DMS53 treated with DMSO at 0.1 percent for 48 hours (cell line): Measurements from ENCODE around the gene ZNF519.
"Not testable (repeated sequence)": the region's sequence is repeated elsewhere in the genome, so short reads cannot be mapped to it uniquely, and the experiment has no call there.

Experiments used
- DNase-seq: peaks from one replicate; lab custom pipeline; 2025; ENCODE audit not compliant: unreplicated experiment; lab: John Stamatoyannopoulos, UW

The ZNF519 gene

GRCh38 chr18:14147935-14148865 lies 16.0 kb upstream of the ZNF519 start:
- DNase-seq: not testable (repeated sequence)

- not testable (repeated sequence) for DNase-seq
These were observed 14.5 kb upstream of the ZNF519 start for GRCh38 chr18:14146771-14147170.

DNA sequence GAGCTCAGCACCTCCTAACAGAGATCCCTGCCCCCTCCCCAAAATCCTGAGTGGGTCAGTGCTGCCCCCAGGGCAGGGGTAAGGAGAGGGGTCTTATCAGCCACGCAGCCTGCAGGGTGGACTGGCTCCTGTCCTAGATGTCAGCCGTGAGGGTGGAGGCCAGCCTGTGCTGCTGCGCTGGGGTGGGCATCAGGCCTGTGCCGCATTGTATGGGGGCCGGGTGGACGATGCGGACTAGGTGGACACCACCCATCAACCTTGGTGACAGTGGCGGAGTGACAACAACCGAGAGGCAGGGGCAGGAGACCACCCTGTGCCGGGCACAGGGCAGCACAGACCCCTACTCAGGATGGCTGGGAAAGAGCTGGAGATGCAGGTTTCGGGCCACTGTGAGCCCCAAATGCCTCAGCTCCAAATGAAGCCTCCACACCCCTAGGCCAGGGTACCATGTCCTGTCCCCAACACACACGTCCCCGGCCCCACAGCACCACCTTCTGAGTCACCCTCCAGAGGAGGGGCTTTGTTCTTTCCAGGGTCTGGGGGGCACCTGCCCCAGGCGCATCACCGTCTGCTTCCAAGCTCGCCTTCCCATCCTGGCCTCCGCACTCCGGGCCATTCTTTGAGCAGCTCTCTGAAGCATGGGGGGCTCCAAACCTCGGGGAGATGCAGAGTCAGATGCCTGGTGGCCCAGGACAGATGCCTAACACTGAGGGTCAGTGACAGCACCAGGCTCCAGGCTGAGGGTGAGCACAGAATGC lies 13.5 kb upstream of the ZNF519 start:
- not testable (repeated sequence) for DNase-seq

DNA sequence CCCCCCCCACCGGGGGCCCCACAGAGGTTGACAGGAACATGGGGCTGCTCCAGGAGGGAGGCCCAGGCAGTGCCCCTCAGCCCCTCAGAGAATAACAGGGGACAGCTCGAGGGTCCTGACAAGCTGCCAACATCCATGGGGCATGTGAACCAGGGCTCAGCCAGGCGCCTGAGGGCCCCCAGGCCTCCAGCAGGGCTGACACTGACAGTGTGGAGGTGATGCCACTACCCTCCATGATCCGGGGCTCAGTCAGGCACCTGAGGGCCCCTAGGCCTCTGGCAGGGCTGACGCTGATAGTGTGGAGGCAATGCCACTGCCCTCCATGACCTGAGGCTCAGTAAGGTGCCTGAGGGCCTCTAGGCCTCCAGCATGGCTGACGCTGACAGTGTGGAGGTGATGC lies 12.8 kb upstream of the ZNF519 start:
- not testable (repeated sequence) for DNase-seq

GRCh38 chr18:14144628-14144895 lies 12.3 kb upstream of the ZNF519 start:
- no peak for DNase-seq

DNA sequence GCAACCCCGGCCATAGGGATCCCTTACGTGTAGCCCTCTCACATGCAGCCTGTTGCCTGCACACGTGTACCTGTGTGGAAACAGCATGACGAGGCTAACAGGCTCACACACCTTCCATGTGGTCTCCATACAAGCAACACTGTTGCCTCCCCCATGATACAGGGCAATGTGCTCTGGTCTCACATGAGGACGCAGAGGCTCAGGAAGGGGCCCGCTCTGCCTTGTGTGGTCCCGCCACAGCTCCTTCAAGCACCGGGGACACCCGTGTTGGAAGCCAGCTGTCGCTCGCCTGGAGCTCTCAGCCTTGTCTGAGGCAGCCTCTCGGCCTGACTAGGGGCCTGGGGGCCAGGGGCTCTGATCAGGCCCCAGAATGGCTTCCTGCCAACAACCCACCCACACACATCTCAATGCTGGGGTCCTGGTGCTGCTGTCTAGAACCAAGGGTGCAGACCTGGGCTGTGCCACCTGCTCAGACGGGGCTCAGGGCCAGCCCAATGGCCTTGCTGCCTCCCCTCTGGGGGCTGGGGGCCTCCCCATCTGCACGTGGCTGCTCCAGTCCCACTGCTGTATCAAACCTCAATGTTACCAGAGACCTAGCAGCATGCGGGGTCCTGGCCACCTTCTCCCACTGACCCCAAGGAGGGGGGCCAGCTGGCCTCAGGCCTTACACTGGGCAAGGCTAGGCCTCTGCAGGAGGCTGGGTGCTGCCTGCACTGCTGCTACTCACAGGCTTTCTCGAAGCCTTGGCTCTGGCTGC lies 11.8 kb upstream of the ZNF519 start:
- not testable (repeated sequence) for DNase-seq

- not testable (repeated sequence) for DNase-seq
These were observed 11.2 kb upstream of the ZNF519 start for GRCh38 chr18:14143396-14143795.

DNA sequence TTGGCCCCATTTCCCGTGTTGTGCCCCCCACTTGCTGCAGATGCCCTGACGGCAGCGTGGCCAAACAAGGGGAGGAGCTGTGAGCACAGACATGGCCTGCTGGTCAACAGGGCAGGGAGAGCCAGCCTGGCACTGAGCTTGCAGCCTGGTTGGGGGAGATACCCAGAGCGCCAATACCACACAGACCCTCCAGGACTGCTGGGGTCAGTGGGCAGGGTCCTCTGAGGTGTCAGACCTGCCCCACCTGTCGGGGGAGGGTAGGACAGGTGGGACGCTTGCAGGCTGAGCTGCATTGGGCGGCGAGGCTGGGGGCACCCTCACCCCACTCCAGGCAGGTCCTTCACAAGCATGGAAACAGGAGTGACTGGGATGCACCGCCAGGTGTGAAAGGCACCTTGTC lies 9.9 kb upstream of the ZNF519 start:
- DNase-seq: not testable (repeated sequence)

DNA sequence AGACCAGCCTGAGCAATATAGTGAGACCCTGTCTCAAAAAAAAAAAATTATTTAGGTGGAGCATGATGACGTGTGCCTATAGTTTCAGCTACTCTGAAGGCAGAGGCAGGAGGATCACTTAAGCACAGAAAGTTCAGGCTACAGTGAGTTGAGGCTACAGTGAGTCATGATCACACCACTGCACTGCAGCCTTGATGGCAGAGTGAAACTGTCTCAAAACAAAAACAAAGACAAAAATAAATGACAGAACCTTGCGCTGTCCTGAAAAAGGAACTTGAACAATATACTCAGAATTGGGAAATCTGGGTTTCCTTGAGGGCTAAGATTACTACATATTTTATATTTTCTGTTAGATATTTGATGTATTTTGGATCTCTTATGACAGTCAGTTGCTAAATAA lies 7.3 kb upstream of the ZNF519 start:
- DNase-seq: not testable (repeated sequence)

DNA sequence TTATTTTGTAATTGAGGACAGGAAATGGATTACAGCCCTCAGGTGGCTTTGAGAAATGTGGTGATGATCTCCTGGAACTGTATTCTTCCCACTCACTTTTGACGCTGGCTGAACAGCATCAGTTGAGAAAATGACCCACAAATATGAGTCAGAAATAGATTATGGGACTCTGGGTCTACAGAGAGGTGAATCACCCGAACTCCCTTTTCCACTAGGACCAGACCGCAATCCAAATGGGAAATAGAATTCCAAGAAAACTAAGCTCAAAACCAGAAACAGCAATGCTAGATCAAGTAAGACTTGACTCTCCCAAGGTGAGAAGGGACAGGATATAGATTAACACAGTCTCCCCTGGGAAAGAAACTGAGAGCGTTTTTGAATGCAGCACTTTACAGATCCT lies 5.7 kb upstream of the ZNF519 start:
- DNase-seq: not testable (repeated sequence)

DNA sequence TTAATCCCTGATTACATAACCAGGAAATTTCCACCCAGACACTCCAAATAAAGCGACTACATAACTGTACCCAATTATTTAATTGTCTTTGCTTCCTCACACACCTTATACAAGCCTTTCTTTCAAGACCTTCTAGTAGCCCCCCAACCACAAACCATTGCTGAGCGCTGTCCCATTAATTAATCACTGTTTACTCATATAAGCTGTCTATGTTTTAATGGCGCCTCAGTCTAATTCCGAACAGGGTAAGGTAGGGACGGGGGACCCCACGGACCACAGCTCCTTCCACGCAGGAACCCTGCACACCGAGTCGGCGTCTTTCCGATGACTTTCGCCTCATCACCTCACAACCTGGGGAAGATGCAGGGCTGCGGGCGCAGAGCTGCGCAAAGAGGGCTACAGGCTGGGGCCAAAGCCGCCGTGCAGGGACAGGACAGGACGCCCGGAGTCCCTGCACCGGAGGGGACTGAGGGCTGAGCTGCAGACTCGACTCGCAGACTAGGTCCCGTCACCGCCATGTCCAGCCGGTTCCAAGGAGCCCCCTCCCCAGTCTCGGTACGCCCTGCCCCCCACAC lies 452 bp downstream of the ZNF519 start:
- DNase-seq: not testable (repeated sequence)

DNA sequence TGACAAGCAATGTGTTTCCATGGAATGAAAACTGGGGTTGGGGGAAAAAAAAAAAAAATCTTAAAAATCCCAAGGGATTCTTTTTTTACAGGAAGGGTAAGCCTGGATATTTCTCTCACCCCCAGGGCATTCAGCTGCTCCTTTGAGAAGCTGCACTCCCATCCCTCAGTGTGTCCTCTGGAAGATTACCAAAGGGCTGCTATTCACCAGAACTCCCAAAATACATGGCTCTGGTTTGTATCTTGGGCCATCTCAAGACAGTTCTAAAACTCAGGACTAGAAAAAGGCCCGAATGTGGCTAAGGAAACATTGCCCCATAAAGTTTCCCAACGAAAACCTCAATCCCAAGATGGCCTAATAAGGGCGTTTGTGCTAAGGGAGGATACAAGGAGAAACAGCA lies 1.4 kb downstream of the ZNF519 start:
- DNase-seq: not testable (repeated sequence)

DNA sequence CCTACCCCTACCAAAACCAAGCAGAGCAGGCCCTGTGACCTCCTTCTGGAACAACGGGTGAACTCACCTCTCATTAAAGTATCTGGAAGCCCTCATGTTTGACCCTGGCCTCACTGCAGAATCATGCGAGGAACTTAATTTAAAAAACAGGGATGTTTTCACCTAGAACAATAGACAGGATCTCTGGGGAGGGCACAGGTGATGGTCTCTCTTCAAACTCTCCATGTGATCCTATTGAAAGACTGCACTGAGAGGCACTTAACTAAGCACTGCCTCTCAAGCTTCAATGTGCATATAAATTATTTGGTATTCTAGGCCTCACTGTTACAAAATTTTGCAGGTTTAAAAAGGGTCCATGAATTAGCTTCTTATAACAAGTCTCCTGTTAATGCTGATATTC lies 7.5 kb downstream of the ZNF519 start:
- DNase-seq: no peak

DNA sequence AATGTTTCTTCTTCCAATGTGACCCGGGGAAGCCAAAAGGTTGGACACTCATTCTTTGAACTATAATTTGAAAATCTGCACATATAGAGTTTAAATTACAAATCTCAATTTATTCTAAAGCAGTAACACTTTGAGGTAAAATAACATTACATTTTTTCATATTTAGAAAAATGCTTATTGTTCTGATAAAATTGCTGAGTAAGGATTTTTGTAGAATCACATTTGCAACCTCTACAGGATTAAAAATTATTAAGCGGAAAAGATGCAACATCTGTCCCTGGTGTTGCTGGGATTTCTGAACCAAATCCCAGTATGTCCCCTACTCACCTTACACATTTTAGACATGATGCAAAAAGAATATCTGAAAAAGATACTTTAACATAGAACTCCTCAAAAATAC lies 10.1 kb downstream of the ZNF519 start:
- no peak for DNase-seq

- DNase-seq: no peak
These were observed 11.3 kb downstream of the ZNF519 start for GRCh38 chr18:14120926-14121325.

DNA sequence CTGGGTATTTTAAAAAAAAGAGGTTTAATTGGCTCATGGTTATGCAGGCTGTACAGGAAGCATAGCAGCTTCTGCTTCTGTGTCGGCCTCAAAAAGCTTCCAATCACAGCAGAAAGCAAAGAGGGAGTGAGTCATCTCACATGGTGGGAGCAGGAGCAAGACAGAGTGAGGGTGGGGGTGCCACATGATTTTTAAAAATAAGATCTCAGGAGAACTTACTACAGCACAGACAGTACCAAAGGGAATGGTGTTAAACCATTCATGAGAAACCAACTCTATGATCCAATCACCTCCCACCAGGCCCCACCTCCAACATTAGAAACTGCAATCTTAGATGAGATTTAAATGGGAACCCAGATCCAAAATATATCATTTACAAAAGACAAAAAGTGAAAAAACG lies 14.6 kb downstream of the ZNF519 start:
- DNase-seq: no peak

DNA sequence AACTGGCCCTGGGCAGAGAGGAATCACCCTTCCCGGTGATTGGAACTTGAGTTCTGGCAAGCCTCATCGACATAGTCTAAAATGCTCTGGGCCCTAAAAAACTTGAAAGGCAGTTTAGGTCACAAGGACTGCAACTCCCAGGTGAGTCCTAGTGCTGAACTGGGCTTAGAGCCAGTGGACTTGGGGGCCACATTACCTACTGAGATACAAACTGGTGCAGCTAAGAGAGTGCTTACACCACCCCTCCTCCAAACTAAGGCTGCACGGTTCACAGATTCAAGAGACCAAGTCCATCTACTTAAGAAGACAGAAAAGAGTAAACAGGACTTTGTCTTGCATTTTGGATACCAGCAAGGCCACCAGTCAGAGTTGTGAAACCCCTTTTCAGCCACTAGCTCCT lies 25.3 kb downstream of the ZNF519 start:
- DNase-seq: no peak

DNA sequence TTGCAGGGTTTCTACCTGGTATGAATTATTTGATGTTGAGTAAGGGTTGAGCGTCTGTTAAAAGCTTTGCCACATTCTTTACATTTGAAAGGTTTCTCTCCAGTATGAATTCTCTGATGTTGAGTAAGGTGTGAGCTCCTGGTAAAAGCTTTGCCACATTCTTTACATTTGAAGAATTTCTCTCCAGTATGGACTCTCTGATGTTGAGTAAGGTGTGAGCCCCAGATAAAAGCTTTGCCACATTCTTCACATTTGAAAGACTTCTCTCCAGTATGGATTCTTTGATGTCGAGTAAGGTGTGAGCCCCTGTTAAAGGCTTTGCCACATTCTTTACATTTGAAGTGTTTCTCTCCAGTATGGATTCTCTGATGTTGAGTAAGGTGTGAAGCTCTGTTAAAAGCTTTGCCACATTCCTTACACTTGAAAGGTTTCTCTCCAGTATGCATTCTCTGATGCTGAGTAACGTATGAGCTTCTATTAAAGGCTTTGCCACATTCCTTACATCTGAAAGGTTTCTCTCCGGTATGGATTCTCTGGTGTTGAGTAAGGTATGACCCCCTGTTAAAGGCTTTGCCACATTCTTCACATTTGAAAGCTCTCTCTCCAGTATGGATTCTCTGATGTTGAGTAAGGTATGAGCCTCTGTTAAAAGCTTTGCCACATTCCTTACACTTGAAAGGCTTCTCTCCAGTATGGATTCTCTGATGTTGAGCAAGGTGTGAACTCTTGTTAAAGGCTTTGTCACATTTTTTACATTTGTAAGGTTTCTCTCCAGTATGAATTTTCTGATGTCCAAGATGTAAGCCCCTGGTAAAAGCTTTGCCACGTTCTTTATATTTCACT lies 27.1 kb downstream of the ZNF519 start:
- DNase-seq: no peak

DNA sequence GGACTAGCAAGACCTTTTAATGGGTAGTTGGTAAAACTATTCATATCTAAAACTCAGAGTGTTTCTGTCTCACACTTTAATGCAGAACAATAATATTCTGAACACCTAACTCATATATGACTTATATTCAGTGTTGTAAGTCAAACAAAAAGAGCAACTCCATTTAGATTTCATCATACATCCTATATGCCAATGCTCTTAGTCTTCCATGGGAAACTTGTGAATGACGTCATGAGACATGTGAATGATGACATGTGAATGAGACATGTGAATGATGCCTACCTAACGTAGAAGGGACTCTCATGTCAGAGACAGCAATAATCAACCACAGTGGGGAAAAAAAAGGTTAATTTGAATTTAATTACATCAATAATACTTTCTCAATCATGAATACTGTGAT lies 28.0 kb downstream of the ZNF519 start:
- no peak for DNase-seq

- DNase-seq: no peak
These were observed 31.5 kb downstream of the ZNF519 start for GRCh38 chr18:14100503-14101286.
